ENCODE data around the gene PTPRZ1.

Gene PTPRZ1

GRCh38 chr7:122063146-122063545 lies 190.2 kb downstream of the PTPRZ1 start:
- no peak for DNase-seq

- DNase-seq, result no peak
These were observed 192.0 kb downstream of the PTPRZ1 start for GRCh38 chr7:122064971-122065370.

- no peak for DNase-seq
These were observed 194.1 kb downstream of the PTPRZ1 start for GRCh38 chr7:122067077-122067476.

GRCh38 chr7:122068046-122068445 lies 195.1 kb downstream of the PTPRZ1 start:
- no peak for DNase-seq

- no peak for DNase-seq
These were observed 196.0 kb downstream of the PTPRZ1 start for GRCh38 chr7:122068999-122069398.

GRCh38 chr7:122070062-122070461 lies 197.1 kb downstream of the PTPRZ1 start:
- no peak for DNase-seq

GRCh38 chr7:122070834-122071233 lies 197.9 kb downstream of the PTPRZ1 start:
- DNase-seq, result no peak

GRCh38 chr7:122072272-122072671 lies 199.3 kb downstream of the PTPRZ1 start:
- DNase-seq, result no peak

- no peak for DNase-seq
These were observed 200.1 kb downstream of the PTPRZ1 start for GRCh38 chr7:122072924-122073599.

GRCh38 chr7:122073635-122074034 lies 200.7 kb downstream of the PTPRZ1 start:
- no peak for DNase-seq

GRCh38 chr7:122082160-122082559 lies 209.2 kb downstream of the PTPRZ1 start:
- DNase-seq, result no peak

GRCh38 chr7:122082670-122083069 lies 209.7 kb downstream of the PTPRZ1 start:
- DNase-seq, result no peak

GRCh38 chr7:122092964-122093797 lies 220.2 kb downstream of the PTPRZ1 start:
- DNase-seq, result peak; percentile 11 to 33

GRCh38 chr7:122094549-122094948 lies 221.6 kb downstream of the PTPRZ1 start:
- no peak for DNase-seq

GRCh38 chr7:122095642-122096041 lies 222.7 kb downstream of the PTPRZ1 start:
- DNase-seq, result no peak

GRCh38 chr7:122100021-122100420 lies 227.1 kb downstream of the PTPRZ1 start:
- DNase-seq, result no peak

GRCh38 chr7:122103064-122103463 lies 230.1 kb downstream of the PTPRZ1 start:
- DNase-seq, result no peak
